H7 (cell line): ENCODE measurements around the gene APOBEC3H. TPM values are rescaled to one million over a fixed set of nuclear protein-coding genes. Genes with fewer than 3 reads are reported as not detected.

ENCODE experiments used
- DNase-seq: peaks from one replicate; pipeline ENCODE4 v3.0.0; 2012
- H3K27me3 ChIP-seq: 2 replicates; pipeline ENCODE4 v1.6.0; 2011; ENCODE audit warnings: mild to moderate bottlenecking, low read length; ENCODE audit not compliant: control insufficient read depth, insufficient read depth
- H3K36me3 ChIP-seq: replicated peaks from 2 replicates; pipeline ENCODE4 v1.5.1; 2011; ENCODE audit warnings: low read length; ENCODE audit not compliant: control insufficient read depth, insufficient read depth
- H3K4me3 ChIP-seq: 2 replicates; pipeline ENCODE4 v1.5.1; 2011; ENCODE audit warnings: low read depth, mild to moderate bottlenecking, control low read depth, low read length, moderate library complexity; ENCODE audit not compliant: insufficient read depth
- total RNA-seq: library from RNA; depleted of rRNA; stranded (reverse); fragments of >200 nt; shearing (Covaris generic); gene quantifications from 2 replicates; pipeline ENCODE4 v1.2.3, GENCODE V29; 2014

Gene APOBEC3H
- total RNA-seq, 1 experiment from 2014 or later = not detected

DNA sequence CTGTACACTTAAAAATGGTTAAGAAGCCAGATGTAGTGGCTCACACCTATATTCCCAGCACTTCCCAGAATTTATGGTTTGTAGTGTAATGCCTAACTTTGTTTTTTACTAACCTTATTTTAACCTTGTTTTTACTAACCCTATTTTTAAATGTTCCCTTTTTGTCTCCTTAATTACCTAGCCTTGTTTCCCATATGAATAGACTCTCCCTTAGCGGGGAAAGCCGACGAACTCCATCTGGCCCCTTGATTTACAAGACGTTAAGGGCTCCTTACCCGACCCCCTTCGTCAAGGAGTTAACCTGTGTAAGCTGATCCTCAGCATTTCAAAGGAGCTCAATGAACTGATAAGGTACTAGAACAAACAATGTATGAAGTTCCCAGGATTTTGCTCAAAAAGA lies 17.1 kb downstream of the APOBEC3H start:
- Histone ChIP-seq H3K27me3 (no peaks in the 10 kb centered on the region), H3K36me3 (no peaks in the 10 kb centered on the region), H3K4me3 (no peak overlapping the region)
- DNase-seq = peak; percentile 57

DNA sequence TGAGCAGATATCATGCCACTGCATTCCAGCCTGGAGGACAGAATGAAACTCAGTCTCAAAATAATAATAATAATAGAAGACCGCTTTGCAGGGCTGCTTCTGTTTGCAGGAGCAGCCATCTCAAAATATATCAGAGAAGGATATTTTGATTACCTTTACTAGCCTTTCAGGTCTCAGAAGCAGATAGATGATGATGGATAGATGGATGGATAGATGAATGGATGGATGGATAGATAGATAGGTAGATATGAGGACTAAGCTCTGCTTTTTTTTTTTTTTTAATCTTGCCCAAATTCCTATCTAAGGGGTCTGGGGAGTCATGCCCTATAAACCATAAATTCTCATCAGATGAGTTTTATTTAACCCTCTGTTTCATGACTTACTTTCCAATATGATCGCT lies 18.5 kb downstream of the APOBEC3H start:
- DNase-seq = no peak
- H3K4me3 ChIP-seq = no peak overlapping the region
- H3K36me3 ChIP-seq = no peaks in the 10 kb centered on the region
- H3K27me3 ChIP-seq = no peaks in the 10 kb centered on the region

DNA sequence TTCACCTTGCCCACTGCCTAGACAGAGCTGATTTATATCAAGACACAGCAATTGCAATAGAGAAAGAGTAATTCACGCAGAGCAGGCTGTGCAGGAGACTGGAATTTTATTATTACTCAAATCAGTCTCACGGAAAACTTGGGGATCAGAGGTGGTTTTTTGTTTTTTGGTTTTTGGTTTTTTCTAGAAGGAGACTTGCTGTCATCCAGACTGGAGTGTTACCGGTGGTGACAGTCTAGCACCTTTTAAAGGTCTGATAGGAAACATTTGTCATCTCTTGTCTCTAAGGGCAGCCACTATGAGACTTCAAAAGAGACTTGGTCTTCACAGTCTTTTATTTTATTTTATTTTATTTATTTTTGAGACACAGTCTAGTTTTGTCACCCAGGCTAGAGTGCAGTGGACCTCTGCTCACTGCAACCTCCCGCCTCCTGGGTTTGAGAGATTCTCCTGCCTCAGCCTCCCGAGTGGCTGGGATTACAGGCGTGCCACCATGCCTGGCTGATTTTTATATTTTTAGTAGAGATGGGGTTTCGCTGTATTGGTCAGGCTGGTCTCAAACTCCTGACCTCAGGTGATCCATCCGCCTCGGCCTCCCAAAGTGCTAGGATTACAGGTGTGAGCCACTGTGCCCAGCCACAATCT lies 19.1 kb downstream of the APOBEC3H start:
- no peaks in the 10 kb centered on the region for H3K27me3 ChIP-seq
- no peak for DNase-seq
- no peaks in the 10 kb centered on the region for H3K36me3 ChIP-seq
- no peak overlapping the region for H3K4me3 ChIP-seq

DNA sequence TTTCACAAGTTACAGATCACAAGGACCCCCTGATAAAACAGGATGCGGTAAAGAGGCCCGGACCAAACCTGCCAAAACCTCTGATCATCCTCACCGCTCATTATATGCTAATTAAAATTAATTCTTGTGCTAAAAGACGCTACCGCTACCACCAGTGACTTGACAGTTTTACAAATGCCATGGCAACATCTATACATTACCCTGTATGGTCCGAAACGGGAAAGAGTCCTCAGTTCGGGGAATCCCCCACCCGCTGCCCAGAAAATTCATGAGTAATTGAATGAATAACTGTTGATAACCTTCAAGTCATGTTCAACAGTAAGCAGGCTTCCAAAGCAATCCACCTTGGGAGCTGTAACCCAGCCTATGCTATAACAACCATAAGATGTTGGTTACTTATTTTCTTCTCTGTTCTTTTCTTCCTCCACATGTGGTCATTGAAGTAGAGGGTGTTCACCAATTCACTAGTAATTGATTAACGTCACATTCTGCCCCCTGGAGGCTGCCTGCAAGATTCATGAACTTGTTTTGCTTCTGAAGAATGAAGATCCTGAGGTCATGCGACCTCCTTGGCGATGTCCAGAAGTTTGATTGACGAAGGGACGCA lies 20.6 kb downstream of the APOBEC3H start:
- H3K27me3 ChIP-seq = no peaks in the 10 kb centered on the region
- DNase-seq = peak; percentile 61
- no peak overlapping the region for H3K4me3 ChIP-seq
- H3K36me3 ChIP-seq = no peaks in the 10 kb centered on the region

DNA sequence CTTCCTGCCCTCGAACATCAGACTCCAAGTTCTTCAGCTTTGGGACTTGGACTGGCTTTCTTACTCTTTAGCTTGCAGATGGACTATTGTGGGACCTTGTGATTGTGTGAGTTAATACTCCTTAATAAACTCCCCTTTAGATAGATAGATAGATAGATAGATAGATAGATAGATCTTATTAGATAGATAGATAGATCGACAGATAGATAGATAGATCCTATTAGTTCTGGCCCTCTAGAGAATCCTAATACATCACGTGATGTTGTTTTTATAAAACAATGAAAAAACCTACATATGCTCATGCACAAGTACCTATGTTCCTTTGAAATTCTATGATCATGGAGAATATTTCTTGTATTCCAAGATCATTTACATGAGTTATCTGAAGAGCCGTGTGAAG lies 23.9 kb downstream of the APOBEC3H start:
- DNase-seq = no peak
- no peak overlapping the region for H3K4me3 ChIP-seq
- H3K27me3 ChIP-seq = no peaks in the 10 kb centered on the region
- H3K36me3 ChIP-seq = no peaks in the 10 kb centered on the region

DNA sequence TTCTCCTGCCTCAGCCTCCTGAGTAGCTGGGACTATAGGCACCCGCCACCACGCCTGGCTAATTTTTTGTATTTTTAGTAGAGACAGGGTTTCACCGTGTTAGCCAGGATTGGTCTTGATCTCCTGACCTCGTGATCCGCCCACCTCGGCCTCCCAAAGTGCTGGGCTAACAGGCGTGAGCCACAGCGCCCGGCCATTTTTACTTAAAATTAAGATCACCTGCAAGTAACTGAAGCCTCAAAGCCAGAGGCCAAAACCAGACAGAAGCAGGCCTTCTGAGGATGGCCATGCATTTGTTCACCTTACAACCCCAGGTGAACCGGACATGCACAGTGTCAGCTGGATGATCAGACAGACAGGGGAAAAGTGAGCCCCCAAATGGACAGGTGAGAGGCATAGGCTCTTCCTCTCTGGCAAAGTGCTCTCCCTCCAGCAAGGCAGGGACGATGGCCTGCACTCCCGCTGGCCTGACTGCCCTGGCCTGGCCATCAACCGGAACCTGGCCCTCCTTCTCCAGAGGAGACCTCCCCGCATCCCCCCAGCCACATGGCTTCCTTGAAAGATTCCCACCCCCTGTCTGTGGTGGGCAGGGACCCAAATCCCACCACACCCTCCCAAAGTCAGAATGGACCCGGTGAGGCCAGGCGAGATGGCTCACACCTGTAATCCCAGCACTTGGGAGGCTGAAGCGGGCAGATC lies 25.9 kb downstream of the APOBEC3H start:
- DNase-seq = peak; percentile 24
- H3K27me3 ChIP-seq = no peaks in the 10 kb centered on the region
- H3K4me3 ChIP-seq = no peak overlapping the region
- H3K36me3 ChIP-seq = no peaks in the 10 kb centered on the region

DNA sequence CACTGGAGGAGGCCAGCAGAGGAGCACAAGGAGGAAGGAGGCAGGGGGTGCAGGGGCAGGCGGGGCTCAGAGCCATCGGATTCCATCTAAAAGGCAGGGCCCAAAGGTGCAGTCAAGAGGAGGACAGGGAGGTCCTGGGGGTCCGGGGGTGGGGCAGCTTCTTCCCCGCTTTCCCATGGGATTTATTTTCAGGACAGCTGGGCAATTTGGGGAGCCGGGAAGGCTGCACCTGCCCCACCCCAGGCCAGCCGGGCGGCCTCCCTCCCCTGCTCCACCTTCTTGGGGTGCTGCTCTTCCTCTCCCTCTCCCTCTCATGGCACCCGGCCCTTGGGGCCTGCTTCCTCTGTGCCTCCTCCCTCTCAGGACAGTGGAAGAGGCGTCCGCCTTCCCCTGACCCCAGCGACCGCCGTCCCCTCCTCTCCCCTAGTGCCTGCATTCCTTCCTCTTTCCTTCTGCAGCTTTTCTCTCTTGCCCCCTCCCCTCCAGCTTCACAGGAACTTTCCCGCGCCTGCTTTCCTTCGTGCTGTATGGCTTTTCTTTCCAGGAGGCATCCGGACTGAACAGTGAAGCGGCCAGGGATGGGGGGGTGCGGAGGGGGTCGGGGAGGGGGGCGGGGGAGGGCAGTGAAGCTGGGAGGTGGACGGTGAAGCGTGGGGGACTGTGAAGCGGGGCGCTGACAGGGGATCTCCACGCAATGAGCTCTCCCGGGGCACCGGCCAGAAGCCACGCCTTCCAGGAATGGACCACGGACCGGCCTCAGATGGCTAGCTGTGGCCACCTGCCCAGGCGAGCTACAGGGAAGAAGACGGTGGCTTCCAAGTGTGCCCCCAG lies 26.9 kb downstream of the APOBEC3H start:
- Histone ChIP-seq H3K36me3 (no peaks in the 10 kb centered on the region), H3K4me3 (peak overlapping the region; percentile 12; the same call in 1 of the 2 replicates), H3K27me3 (no peaks in the 10 kb centered on the region)
- peak; percentile 90 for DNase-seq

DNA sequence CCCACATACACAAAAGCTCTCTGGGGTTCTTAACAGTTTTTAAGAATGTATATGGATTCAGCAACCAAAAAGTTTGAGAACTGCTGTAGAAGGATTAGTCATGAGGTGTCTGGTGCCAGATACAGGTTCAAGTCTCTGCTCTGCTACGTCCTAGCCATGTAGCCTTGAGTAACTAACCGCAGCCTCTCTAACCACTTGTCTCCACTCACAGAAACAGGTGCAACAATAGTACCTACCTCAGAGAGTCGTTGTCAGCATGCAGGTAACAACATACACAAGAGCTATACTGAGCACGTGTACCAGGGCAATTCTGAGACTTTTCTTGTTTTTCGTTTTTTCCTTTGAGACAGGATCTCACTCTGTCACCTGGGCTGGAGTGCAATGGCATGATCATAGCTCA lies 28.6 kb downstream of the APOBEC3H start:
- Histone ChIP-seq H3K4me3 (no peak overlapping the region), H3K36me3 (no peaks in the 10 kb centered on the region), H3K27me3 (no peaks in the 10 kb centered on the region)
- no peak for DNase-seq

DNA sequence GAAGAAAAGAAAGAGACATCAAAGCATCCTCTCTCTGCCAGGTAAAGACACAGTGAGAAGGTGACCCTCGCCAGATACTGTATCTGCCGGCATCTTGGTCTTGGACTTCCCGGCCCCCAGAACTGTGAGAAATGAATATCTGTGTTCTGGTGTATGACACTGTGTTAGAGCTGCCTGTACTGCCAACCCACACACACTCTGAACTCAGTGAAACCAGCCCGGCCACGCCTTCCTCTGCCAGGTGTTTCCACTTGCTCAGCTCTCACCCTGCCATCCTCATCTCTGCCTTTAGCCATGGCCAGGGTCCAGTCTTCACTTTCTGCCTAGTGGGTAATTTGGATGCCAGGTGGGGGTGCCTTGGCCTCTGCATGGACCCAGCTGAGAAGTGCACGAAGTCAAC lies 31.5 kb downstream of the APOBEC3H start:
- peak; percentile 9 for DNase-seq
- Histone ChIP-seq H3K27me3 (no peaks in the 10 kb centered on the region), H3K4me3 (no peak overlapping the region), H3K36me3 (no peaks in the 10 kb centered on the region)

DNA sequence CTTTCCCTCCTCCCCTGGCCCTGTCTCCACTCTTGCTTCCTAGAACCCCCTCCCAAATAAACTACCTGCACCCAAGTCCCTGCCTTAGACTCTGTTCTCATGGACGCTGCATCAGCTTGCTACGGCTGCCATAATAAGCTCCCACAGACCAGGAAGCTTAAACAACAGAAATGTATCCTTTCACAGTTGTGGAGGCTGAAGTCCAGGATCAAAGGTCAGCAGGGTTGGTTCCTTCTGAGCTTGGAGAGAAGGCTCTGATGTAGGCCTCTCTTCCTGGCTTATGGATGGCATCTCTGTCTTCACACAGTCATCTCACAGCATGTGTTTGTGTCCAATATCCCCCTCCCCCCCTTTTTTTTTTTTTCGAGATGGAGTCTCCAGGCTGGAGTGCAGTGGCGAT lies 32.0 kb downstream of the APOBEC3H start:
- Histone ChIP-seq H3K27me3 (no peaks in the 10 kb centered on the region), H3K36me3 (no peaks in the 10 kb centered on the region), H3K4me3 (no peak overlapping the region)
- DNase-seq = no peak

DNA sequence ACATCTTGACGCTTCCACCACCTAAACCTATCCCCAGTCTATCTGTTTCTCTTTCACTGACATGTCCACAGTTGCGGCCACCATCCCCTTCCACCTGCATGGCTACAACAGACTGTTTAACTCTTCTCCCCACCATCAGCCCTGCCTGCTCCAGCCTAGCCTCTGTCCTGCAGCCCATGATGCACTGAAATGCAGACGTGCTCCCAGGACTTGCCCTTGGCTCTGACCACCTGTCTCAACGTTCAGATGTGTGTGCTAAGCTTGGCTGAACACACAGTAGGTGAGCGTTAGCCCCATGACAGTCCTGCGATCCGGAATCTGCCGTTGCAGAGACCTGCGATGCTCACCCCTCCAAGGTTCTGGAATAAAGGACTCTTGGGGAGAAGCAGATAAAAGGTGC lies 32.7 kb downstream of the APOBEC3H start:
- Histone ChIP-seq H3K36me3 (no peaks in the 10 kb centered on the region), H3K27me3 (no peaks in the 10 kb centered on the region), H3K4me3 (no peak overlapping the region)
- no peak for DNase-seq

DNA sequence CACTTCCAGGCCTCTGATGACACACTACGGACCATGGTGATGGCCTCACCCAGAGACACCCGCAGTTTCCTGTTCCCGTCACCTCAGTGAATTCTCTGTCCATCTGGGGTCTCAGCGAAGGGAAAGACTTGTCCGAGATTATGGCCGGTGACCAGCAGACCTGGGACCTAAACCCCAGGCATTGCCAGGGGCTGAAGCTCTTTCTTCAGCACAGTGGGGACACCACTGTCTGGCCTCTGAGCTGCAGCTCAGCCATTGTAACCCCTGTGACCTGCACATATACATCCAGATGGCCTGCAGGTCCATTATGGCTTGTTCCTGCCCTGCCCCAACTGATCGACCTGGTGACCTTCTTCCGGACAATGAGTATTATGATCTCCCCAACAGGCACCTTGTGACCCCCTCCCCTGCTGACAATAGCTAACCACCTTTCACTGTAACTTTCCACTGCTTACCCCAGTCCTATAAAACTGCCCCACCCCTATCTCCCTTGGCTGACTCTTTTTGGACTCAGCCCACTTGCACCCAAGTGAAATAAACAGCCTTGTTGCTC lies 33.2 kb downstream of the APOBEC3H start:
- Histone ChIP-seq H3K4me3 (no peak overlapping the region), H3K27me3 (no peaks in the 10 kb centered on the region), H3K36me3 (no peaks in the 10 kb centered on the region)
- peak; percentile 25 for DNase-seq

DNA sequence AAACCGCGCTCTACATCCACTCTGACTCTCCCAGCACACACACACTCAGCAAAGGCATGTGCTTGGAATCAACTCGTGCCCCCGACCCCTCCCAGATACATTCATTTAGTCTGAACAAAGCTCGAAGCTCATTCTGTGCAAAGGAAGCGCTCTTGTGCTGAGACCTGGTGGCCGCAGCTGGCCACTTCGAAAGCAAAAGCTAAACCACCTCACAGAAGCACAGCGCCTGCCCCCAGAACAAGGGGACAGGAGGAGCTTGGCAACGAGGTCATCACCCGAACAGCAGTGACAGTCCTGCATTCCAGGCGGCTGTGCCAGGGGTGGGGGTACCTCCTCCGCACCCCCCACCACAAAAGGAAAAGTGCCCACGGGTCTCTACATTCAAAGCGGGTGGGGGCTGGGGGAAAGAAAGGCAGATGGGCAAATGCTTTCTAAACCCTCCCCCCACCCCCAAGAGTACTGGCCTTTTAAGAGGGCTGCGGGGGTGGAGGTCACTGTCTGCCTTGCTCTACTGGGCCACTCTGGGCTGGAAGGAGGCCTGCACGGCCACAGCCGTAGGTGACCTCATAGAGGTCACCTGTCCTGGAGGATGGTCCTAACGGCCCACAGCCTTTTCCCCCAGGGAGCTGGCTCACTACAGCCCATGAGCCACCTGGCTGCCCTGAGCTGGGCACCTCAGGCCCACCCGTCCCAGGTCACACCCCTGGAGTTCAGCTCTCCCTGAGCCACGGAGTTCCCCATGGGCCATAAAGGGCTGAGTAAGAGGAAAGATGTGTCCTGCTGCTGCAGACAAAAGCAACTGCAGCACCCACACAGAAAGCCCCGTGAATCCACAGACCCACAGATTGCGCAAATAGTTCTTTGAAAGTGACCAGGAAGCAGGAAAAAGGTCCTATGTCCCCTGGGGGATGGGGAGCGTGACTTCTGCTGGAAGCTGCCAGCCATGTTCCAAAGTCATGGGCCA lies 34.1 kb downstream of the APOBEC3H start:
- H3K4me3 ChIP-seq = no peak overlapping the region
- DNase-seq = peak; percentile 63

More for the DNA sequence above, 34.1 kb downstream of the APOBEC3H start:
- Histone ChIP-seq H3K36me3 (no peaks in the 10 kb centered on the region), H3K27me3 (no peaks in the 10 kb centered on the region)
